PFSK-1 (cell line): ENCODE measurements around the gene TEX2.

Experiments used
- FOXP2 ChIP-seq: optimal IDR thresholded peaks from 2 replicates; pipeline ENCODE3; 2011; ENCODE audit warnings: borderline replicate concordance, control low read depth, inconsistent platforms; ENCODE audit not compliant: insufficient read depth; ENCODE audit errors: extremely low read length, extremely low read depth
- POLR2AphosphoS5 ChIP-seq: IDR thresholded peaks from 2 replicates; pipeline ENCODE4 v1.6.1; 2012; ENCODE audit warnings: low read depth, mild to moderate bottlenecking, control low read depth, low read length, moderate library complexity
- REST ChIP-seq, 2 experiments: IDR thresholded peaks; 2 replicates each; pipeline versions ENCODE4 v1.6.1 to v1.8.0; 2011 to 2012; ENCODE audit warnings: low read depth in 2 of 2, low read length in 2 of 2, control low read depth in 1 of 2, inconsistent platforms in 1 of 2, mild to moderate bottlenecking in 1 of 2, moderate library complexity in 1 of 2; ENCODE audit not compliant: insufficient read depth in 1 of 2
- SIN3A ChIP-seq: IDR thresholded peaks from 2 replicates; pipeline ENCODE4 v1.6.1; 2012; ENCODE audit warnings: mild to moderate bottlenecking, low read length, moderate library complexity, borderline replicate concordance; ENCODE audit not compliant: insufficient read depth
- TAF1 ChIP-seq: IDR thresholded peaks from 2 replicates; pipeline ENCODE4 v1.6.1; 2012; ENCODE audit warnings: low read length, control low read depth, borderline replicate concordance; ENCODE audit not compliant: insufficient read depth

TEX2 gene

DNA sequence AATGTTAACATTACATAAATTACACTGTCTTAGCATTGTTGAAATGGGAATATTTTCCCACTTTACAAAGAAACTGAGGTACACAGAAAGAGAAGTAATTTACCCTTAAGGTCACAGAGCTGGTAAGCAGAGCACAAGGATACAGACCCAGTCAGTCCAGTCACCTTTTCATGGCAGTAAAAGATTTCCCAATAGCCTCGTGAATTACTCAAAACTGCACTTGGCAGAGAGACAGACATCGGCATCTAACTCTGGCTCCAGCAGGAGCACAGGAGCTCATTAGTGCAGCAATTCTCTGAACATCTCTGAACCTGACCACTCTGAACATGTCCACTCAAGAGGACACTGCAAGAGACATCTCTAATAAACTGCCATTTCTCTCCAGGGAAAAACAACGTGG lies 3.1 kb downstream of the TEX2 start:
- TF ChIP-seq REST (IDR thresholded peaks at IDR 0.05; ENCODE audit: insufficient read depth in 1 of 2, low read depth in 2 of 2, low read length in 2 of 2) (no peak), POLR2AphosphoS5 (no peak), SIN3A (no peak)

GRCh38 chr17:64259426-64259825 lies 3.6 kb downstream of the TEX2 start:
- TF ChIP-seq SIN3A (no peak), REST (IDR thresholded peaks at IDR 0.05; ENCODE audit: insufficient read depth in 1 of 2, low read depth in 2 of 2, low read length in 2 of 2) (no peak), FOXP2 (no peak), TAF1 (no peak), POLR2AphosphoS5 (no peak)

DNA sequence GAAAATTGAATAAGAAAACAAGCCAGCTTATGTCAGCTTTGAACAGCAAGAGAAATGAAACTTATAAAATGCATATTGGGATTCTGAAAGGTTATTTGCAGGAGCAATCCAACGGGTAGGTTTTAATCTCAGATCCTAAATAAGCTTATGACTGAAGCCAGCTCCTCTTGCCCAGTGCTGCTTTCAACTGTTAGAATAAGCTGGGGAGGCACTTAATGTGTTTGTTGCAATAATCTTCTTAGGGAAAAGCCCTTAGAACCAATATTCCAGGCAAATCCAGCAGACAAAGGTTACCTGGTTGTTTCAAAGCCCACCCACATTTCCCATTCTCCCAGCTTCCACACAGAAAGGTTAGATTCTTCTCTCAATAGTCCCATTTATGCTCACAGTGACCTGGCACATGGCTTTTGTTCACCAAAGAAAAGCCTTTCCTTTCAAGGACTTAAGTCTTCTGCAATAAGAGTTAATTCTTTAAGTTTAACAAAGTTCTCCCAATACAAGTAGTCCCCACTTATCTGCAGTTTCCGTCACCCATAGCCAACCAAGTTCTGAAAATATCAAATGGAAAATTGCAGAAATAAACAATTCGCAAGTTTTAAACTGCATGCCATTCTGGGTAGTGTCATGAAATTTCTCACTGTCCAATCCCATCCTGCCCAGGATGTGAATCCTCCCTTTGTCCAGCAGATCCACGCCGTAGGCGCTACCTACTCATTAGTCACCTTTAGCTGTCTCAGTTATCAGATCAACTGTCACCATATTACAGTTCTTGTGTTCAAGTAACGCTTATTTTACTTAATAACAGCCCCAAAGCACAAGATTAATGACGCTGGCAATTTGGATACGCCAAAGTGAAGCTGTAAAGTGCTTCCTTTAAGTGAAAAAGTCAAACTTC lies 5.9 kb downstream of the TEX2 start:
- TF ChIP-seq REST (IDR thresholded peaks at IDR 0.05; ENCODE audit: insufficient read depth in 1 of 2, low read depth in 2 of 2, low read length in 2 of 2): no peak
- no peak for TF ChIP-seq POLR2AphosphoS5
- TF ChIP-seq SIN3A: no peak
- no peak for TF ChIP-seq FOXP2
- no peak for TF ChIP-seq TAF1

DNA sequence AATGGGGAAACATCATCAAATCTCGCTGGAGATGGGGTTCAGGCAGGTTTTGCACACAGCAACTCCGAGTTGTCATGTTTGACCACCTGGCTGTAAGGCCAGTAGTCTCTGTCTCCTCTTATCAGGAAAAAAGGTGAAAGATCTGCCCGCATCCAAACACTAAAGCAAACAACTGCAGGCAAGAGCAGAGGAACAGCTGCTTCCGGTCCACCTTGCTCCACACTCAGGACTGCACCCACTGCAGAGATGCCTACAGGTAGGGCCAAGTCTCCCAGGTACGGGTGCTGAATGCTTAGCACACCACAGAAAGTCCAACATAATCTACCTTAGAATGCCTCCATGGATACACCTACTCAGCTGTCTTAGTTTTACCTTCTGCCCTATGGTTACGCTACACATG lies 7.3 kb downstream of the TEX2 start:
- TF ChIP-seq POLR2AphosphoS5: no peak
- TF ChIP-seq SIN3A: no peak
- TF ChIP-seq TAF1: no peak
- TF ChIP-seq FOXP2: no peak
- no peak for TF ChIP-seq REST (IDR thresholded peaks at IDR 0.05; ENCODE audit: insufficient read depth in 1 of 2, low read depth in 2 of 2, low read length in 2 of 2)

GRCh38 chr17:64254755-64255154 lies 8.3 kb downstream of the TEX2 start:
- no peak for TF ChIP-seq FOXP2
